H1 (cell line): ENCODE measurements around the gene MINAR2. TPM values are rescaled to one million over a fixed set of nuclear protein-coding genes. Genes with fewer than 3 reads are reported as not detected.

Experiments used
- CTCF ChIA-PET: fragments of 300-600 bp; sonication (Branson Sonifier 250); formaldehyde crosslinking; loops from one replicate; lab custom pipeline; 2021; ENCODE audit not compliant: partially characterized antibody; lab: Charles Lee
- POLR2A ChIA-PET: fragments of 300-600 bp; sonication (Branson Sonifier 250); formaldehyde crosslinking; loops from one replicate; lab custom pipeline; 2021; ENCODE audit warnings: inconsistent platforms; ENCODE audit not compliant: partially characterized antibody; lab: Charles Lee
- DNase-seq, 2 experiments: peaks; one replicate each; pipeline versions ENCODE4 v3.0.0 to v3.0.0-alpha.2; 2010 to 2022; ENCODE audit warnings: low spot score in 2 of 2, low read depth in 1 of 2, mixed read lengths in 1 of 2
- FAIRE-seq: peaks from 2 replicates; lab custom pipeline; 2011; peaks lifted over from hg19 to GRCh38; lab: Jason Lieb, UNC
- H2AFZ ChIP-seq: 2 replicates; pipeline ENCODE4 v1.8.1; 2012; ENCODE audit warnings: low read length, inconsistent platforms
- H2AK5ac ChIP-seq: 2 replicates; pipeline ENCODE4 v1.6.1; 2013; ENCODE audit warnings: low read depth, low read length
- H2BK120ac ChIP-seq: replicated peaks from 2 replicates; pipeline ENCODE3; 2013; ENCODE audit warnings: low read depth, low read length, inconsistent platforms
- H2BK12ac ChIP-seq: 2 replicates; pipeline ENCODE4 v1.6.1; 2013; ENCODE audit warnings: low read depth, low read length
- H2BK15ac ChIP-seq: 2 replicates; pipeline ENCODE4 v1.6.1; 2013; ENCODE audit warnings: low read length
- H2BK20ac ChIP-seq: 2 replicates; pipeline ENCODE4 v1.6.1; 2013; ENCODE audit warnings: low read length
- H2BK5ac ChIP-seq: 2 replicates; pipeline ENCODE4 v1.6.1; 2013; ENCODE audit warnings: low read depth, low read length
- H3K14ac ChIP-seq: 2 replicates; pipeline ENCODE4 v1.6.1; 2013; ENCODE audit warnings: inconsistent platforms; ENCODE audit not compliant: insufficient read length
- H3K18ac ChIP-seq: 2 replicates; pipeline ENCODE4 v1.6.1; 2013; ENCODE audit warnings: low read length; ENCODE audit errors: extremely low read depth
- H3K23ac ChIP-seq: 2 replicates; pipeline ENCODE4 v1.6.1; 2013; ENCODE audit warnings: inconsistent platforms; ENCODE audit not compliant: insufficient read length
- H3K23me2 ChIP-seq: 2 replicates; pipeline ENCODE4 v1.6.1; 2013; ENCODE audit warnings: low read depth, low read length
- H3K27ac ChIP-seq: 2 replicates; pipeline ENCODE4 v1.6.1; 2011; ENCODE audit warnings: low read depth, low read length, inconsistent platforms
- H3K27me3 ChIP-seq, 4 experiments: replicated peaks in 1 of 4; 1 replicate in 1 of 4; 2 replicates in 3 of 4; pipeline versions ENCODE4 v1.6.1 to v1.8.1; 2011 to 2013; ENCODE audit warnings: low read length in 3 of 4, mild to moderate bottlenecking in 3 of 4, inconsistent platforms in 2 of 4, mixed read lengths in 2 of 4, moderate library complexity in 1 of 4; ENCODE audit not compliant: control insufficient read depth in 3 of 4, insufficient read depth in 3 of 4; ENCODE audit errors: extremely low read depth in 1 of 4
- H3K36me3 ChIP-seq, 4 experiments: 2 replicates each; pipeline versions ENCODE4 v1.6.1 to v1.8.1; 2011 to 2013; ENCODE audit warnings: mild to moderate bottlenecking in 4 of 4, low read length in 3 of 4, moderate library complexity in 2 of 4, control low read depth in 1 of 4, inconsistent platforms in 1 of 4; ENCODE audit not compliant: insufficient read depth in 4 of 4, control insufficient read depth in 2 of 4
- H3K4ac ChIP-seq: replicated peaks from 2 replicates; pipeline ENCODE3; 2013; ENCODE audit warnings: low read length, low read depth, mixed read lengths, inconsistent platforms; ENCODE audit not compliant: insufficient read length
- H3K4me1 ChIP-seq, 4 experiments: replicated peaks in 1 of 4; 1 replicate in 1 of 4; 2 replicates in 3 of 4; pipeline versions ENCODE4 v1.6.1 to v1.8.1; 2011 to 2013; ENCODE audit warnings: low read length in 3 of 4, inconsistent platforms in 2 of 4, mixed read lengths in 1 of 4; ENCODE audit not compliant: insufficient read depth in 4 of 4, control insufficient read depth in 3 of 4
- H3K4me2 ChIP-seq, 2 experiments: 2 replicates each; pipeline versions ENCODE4 v1.6.1 to v1.8.1; 2011 to 2013; ENCODE audit warnings: low read depth in 2 of 2, low read length in 2 of 2, control low read depth in 1 of 2, inconsistent platforms in 1 of 2, mild to moderate bottlenecking in 1 of 2; ENCODE audit not compliant: insufficient read depth in 1 of 2
- H3K4me3 ChIP-seq, 4 experiments: fragments of 200-600, 300-600 bp in 1 of 4; sonication (generic), shearing (Covaris generic), sonication (Bioruptor Twin) in 1 of 4; 2 replicates each; pipeline versions ENCODE4 v1.5.1 to v1.8.1; 2011 to 2016; ENCODE audit warnings: low read length in 4 of 4, low read depth in 3 of 4, control low read depth in 2 of 4, inconsistent platforms in 2 of 4, mild to moderate bottlenecking in 2 of 4, mixed read lengths in 1 of 4, moderate library complexity in 1 of 4; ENCODE audit not compliant: insufficient read depth in 2 of 4; ENCODE audit errors: extremely low read depth in 1 of 4
- H3K56ac ChIP-seq: replicated peaks from 2 replicates; pipeline ENCODE3; 2013; ENCODE audit warnings: low read depth, mild to moderate bottlenecking, mixed read lengths, low read length, inconsistent platforms; ENCODE audit not compliant: insufficient read length
- H3K79me1 ChIP-seq: 2 replicates; pipeline ENCODE4 v1.6.1; 2013; ENCODE audit warnings: low read depth, low read length, control low read depth
- H3K79me2 ChIP-seq, 2 experiments: 2 replicates each; pipeline versions ENCODE4 v1.6.1 to v1.8.1; 2012 to 2013; ENCODE audit warnings: low read length in 2 of 2, mild to moderate bottlenecking in 2 of 2, inconsistent platforms in 1 of 2; ENCODE audit not compliant: insufficient read depth in 2 of 2, control insufficient read depth in 1 of 2
- H3K9ac ChIP-seq, 4 experiments: replicated peaks in 1 of 4; 1 replicate in 1 of 4; 2 replicates in 3 of 4; pipeline versions ENCODE4 v1.6.1 to v1.8.1; 2011 to 2013; ENCODE audit warnings: low read depth in 3 of 4, low read length in 3 of 4, control low read depth in 2 of 4, mild to moderate bottlenecking in 2 of 4, moderate library complexity in 2 of 4, inconsistent platforms in 1 of 4; ENCODE audit errors: extremely low read depth in 1 of 4
- H3K9me3 ChIP-seq, 2 experiments: 2 replicates each; pipeline versions ENCODE4 v1.6.1 to v1.8.1; 2012 to 2013; ENCODE audit warnings: mild to moderate bottlenecking in 2 of 2, moderate library complexity in 2 of 2, control low read depth in 1 of 2, inconsistent platforms in 1 of 2, low read depth in 1 of 2, low read length in 1 of 2, mixed read lengths in 1 of 2; ENCODE audit not compliant: insufficient read depth in 2 of 2
- H4K20me1 ChIP-seq, 2 experiments: replicated peaks in 1 of 2; 2 replicates each; pipeline versions ENCODE3 to v1.8.1; 2011 to 2013; ENCODE audit warnings: inconsistent platforms in 2 of 2, low read length in 2 of 2, mild to moderate bottlenecking in 1 of 2; ENCODE audit not compliant: insufficient read depth in 2 of 2, control insufficient read depth in 1 of 2
- H4K5ac ChIP-seq: 2 replicates; pipeline ENCODE4 v1.6.1; 2013; ENCODE audit warnings: low read length, low read depth, mixed read lengths, inconsistent platforms; ENCODE audit not compliant: insufficient read length
- H4K8ac ChIP-seq: 2 replicates; pipeline ENCODE4 v1.8.0; 2013; ENCODE audit warnings: mild to moderate bottlenecking, moderate library complexity, low read length, inconsistent platforms; ENCODE audit not compliant: insufficient read depth; ENCODE audit errors: extremely low read depth
- H4K91ac ChIP-seq: replicated peaks from 2 replicates; pipeline ENCODE3; 2013; ENCODE audit warnings: low read length, mixed read lengths, inconsistent platforms; ENCODE audit not compliant: insufficient read length
- JUND ChIP-seq: IDR thresholded peaks from 2 replicates; pipeline ENCODE4 v1.6.1; 2011; ENCODE audit warnings: mild to moderate bottlenecking, improper control_type of control experiment, low read length
- whole genome bisulfite sequencing, 2 experiments: shearing (Covaris generic) in 1 of 2; methylation state at CpG; one replicate each; pipeline versions ENCODE4 v1.1.6 to v1.1.7; 2013 to 2015; ENCODE audit warnings: low lambda C conversion rate in 2 of 2, mixed read lengths in 2 of 2, inconsistent platforms in 1 of 2, low coverage in 1 of 2, missing lambda C conversion rate in 1 of 2; ENCODE audit not compliant: insufficient replicate concordance in 2 of 2, insufficient coverage in 1 of 2, insufficient read length in 1 of 2; ENCODE audit errors: extremely low coverage in 1 of 2, missing lambda C conversion rate in 1 of 2; 5-methylcytosine and 5-hydroxymethylcytosine counted together
- polyA plus RNA-seq, 7 experiments: library from polyadenylated mRNA; depleted of rRNA in 3 of 7; stranded (reverse) in 5 of 7; unstranded in 2 of 7; fragments of >200 nt in 5 of 7; fragments of 200-250 nt in 2 of 7; gene quantifications; 1 replicate in 5 of 7; 2 replicates in 1 of 7; 4 replicates in 1 of 7; pipeline versions ENCODE4 v1.2.1 to v1.2.3, GENCODE V29; 2011 to 2013; ENCODE audit warnings: missing spikeins in 2 of 7, mixed read lengths in 2 of 7
- total RNA-seq: library from RNA; stranded (reverse); fragmentation: NEBNext Ultra II Directional; extraction: Animal tissue kit (Norgen Biotek cat#: 25700); gene quantifications from 2 replicates; pipeline ENCODE4 v1.2.1, GENCODE V29; 2021

MINAR2 gene
- total and polyA plus RNA-seq, 2 of the 8 experiments (the other 6 are each of a cell fraction or from before 2014, with no cell fraction given) = 0.17 TPM; not detected in 1

DNA sequence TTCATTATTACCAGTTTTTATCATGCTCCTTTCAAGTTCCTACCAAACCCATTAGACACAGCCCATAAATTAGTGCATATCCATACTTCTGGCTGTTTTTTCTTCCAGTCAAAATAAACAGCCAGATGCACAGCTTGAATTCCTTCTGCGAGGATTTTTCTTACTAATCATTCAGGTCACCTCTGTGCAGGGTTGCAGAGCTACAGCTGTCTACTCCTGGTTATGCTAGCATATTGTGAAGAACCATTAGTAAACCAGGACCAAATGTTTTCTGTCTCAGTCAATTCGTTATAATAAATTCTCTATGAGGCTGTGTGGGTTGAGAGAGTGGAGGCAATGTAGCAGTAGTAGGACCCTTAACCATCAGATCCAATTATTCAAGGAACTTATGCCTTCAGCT, 8.1 kb upstream of the MINAR2 start:
- Histone ChIP-seq H2BK12ac (no peak overlapping the region), H3K79me1 (no peaks in the 10 kb centered on the region), H4K8ac (no peak overlapping the region), H2AFZ (no peak overlapping the region), H4K5ac (no peak overlapping the region), H3K4me3 (no peak overlapping the region), H3K36me3 (peaks cover 0 to 5% (median 2%) of the 10 kb centered on the region in 4 experiments; a peak in 2 of 8 replicates), H3K9ac (no peak overlapping the region), H3K27me3 (no peaks in the 10 kb centered on the region), H3K23me2 (no peaks in the 10 kb centered on the region), H3K18ac (no peak overlapping the region), H3K4ac (no peak overlapping the region), H2AK5ac (no peak overlapping the region), H3K56ac (no peak overlapping the region), H4K91ac (no peak overlapping the region), H2BK20ac (no peak overlapping the region), H2BK120ac (no peak overlapping the region), H3K4me1 (peaks cover 0 to 3% (median 0%) of the 10 kb centered on the region in 4 experiments; a peak in 2 of 7 replicates), H2BK15ac (no peak overlapping the region), H3K4me2 (no peak overlapping the region), H3K23ac (no peak overlapping the region), H4K20me1 (no peaks in the 10 kb centered on the region), H3K9me3 (no peaks in the 10 kb centered on the region), H3K14ac (no peak overlapping the region), H2BK5ac (no peak overlapping the region), H3K79me2 (no peaks in the 10 kb centered on the region), H3K27ac (no peak overlapping the region)
- CTCF ChIA-PET = interaction anchor here (0.6 to 1.4 kb wide), 4 partner anchors 9 to 870 kb away, joined by 3 to 4 read pairs (median 3); no protein-coding TSS in a partner anchor
- no peak for DNase-seq
- no peak for FAIRE-seq
- WGBS, 2 experiments = 85% methylated on average over 2 of the region's 2 CpGs; no CpG with 5 or more reads in 1 of the 2 experiments
- POLR2A ChIA-PET = no interaction called here
- no peak for TF ChIP-seq JUND
